ENCODE results near the gene TTYH1. TPM values are rescaled to one million over a fixed set of nuclear protein-coding genes. Genes with fewer than 3 reads are reported as not detected.

TTYH1 gene
- total and polyA plus RNA-seq, 2 donors (not counting 3 experiments of a cell fraction or from before 2014, with no cell fraction given): not detected

GRCh38 chr19:54426291-54426931 is 11.1 kb downstream of the TTYH1 start:
- Histone ChIP-seq H2AFZ (ENCODE audit: low read depth, low read length) (no peak overlapping the region), H3K4me3 (replicated peaks in 1 of 3; ENCODE audit: insufficient read depth in 1 of 3, low read depth in 1 of 3, low read length in 3 of 3) (no peak overlapping the region), H3K9me3 (replicated peaks; ENCODE audit: control insufficient read depth, insufficient read depth, low read length) (no peaks in the 10 kb centered on the region), H3K4me2 (ENCODE audit: insufficient read depth, low read length) (no peak overlapping the region), H4K20me1 (replicated peaks; ENCODE audit: control insufficient read depth, extremely low read depth, insufficient read depth, low read length) (no peaks in the 10 kb centered on the region), H3K4me1 (ENCODE audit: control insufficient read depth, extremely low read depth, insufficient read depth, low read length) (no peaks in the 10 kb centered on the region), H3K79me2 (ENCODE audit: control insufficient read depth, insufficient read depth, low read length) (no peaks in the 10 kb centered on the region), H3K36me3 (ENCODE audit: control insufficient read depth in 2 of 2, extremely low read depth in 1 of 2, insufficient read depth in 2 of 2, low read length in 2 of 2) (no peaks in the 10 kb centered on the region), H3K27me3 (ENCODE audit: control insufficient read depth in 2 of 2, insufficient read depth in 2 of 2, low read length in 2 of 2) (peaks cover 4 to 5% of the 10 kb centered on the region in 2 experiments), H3K9ac (replicated peaks; ENCODE audit: extremely low read depth, insufficient read depth, low read length) (no peak overlapping the region), H3K9me1 (replicated peaks; ENCODE audit: control insufficient read depth, extremely low read depth, insufficient read depth, low read length) (no peaks in the 10 kb centered on the region), H3K27ac (ENCODE audit: insufficient read depth, low read depth, low read length) (no peak overlapping the region)
- CTCF ChIA-PET: no interaction called here
- TF ChIP-seq EZH2 (IDR thresholded peaks at IDR 0.05; ENCODE audit: borderline replicate concordance, low read depth, low read length, severe bottlenecking) (no peak), FOS (IDR thresholded peaks at IDR 0.05; ENCODE audit: borderline replicate concordance, insufficient read depth, low read length) (no peak), JUN (IDR thresholded peaks at IDR 0.05; ENCODE audit: borderline replicate concordance, insufficient read depth, insufficient read length, low read depth) (no peak), POLR2A (IDR thresholded peaks at IDR 0.05; ENCODE audit: low read depth, low read length) (no peak), POLR2AphosphoS5 (IDR thresholded peaks at IDR 0.05; ENCODE audit: insufficient read depth, low read depth, low read length) (no peak), GATA2 (IDR thresholded peaks at IDR 0.05; ENCODE audit: insufficient read depth, insufficient read length, low read depth, low read length) (no peak)
- TF ChIP-seq, protein P1, sequence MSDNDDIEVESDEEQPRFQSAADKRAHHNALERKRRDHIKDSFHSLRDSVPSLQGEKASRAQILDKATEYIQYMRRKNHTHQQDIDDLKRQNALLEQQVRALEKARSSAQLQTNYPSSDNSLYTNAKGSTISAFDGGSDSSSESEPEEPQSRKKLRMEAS (IDR thresholded peaks at IDR 0.05; ENCODE audit: insufficient read depth, insufficient read length): no peak
- TF ChIP-seq, protein P2, sequence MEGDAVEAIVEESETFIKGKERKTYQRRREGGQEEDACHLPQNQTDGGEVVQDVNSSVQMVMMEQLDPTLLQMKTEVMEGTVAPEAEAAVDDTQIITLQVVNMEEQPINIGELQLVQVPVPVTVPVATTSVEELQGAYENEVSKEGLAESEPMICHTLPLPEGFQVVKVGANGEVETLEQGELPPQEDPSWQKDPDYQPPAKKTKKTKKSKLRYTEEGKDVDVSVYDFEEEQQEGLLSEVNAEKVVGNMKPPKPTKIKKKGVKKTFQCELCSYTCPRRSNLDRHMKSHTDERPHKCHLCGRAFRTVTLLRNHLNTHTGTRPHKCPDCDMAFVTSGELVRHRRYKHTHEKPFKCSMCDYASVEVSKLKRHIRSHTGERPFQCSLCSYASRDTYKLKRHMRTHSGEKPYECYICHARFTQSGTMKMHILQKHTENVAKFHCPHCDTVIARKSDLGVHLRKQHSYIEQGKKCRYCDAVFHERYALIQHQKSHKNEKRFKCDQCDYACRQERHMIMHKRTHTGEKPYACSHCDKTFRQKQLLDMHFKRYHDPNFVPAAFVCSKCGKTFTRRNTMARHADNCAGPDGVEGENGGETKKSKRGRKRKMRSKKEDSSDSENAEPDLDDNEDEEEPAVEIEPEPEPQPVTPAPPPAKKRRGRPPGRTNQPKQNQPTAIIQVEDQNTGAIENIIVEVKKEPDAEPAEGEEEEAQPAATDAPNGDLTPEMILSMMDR (IDR thresholded peaks at IDR 0.05; ENCODE audit: extremely low read depth in 1 of 2, insufficient read depth in 1 of 2, low read depth in 1 of 2, low read length in 2 of 2): no peak
- no TSS peak for BruUV-seq (replicated peaks)
- dilution Hi-C loops (cut with MboI; ENCODE audit: extremely low pct_ligation_motif_present, low sequenced_read_pairs) (no loop called here), intact Hi-C loops (cut with micrococcal nuclease) (no loop called here)
- FAIRE-seq (no peak), DNase-seq (ENCODE audit: low read depth, low spot score) (no peak)
- POLR2A ChIA-PET: no interaction called here
